GM12875 (cell line): ENCODE measurements around the gene SIAH3.
A peak's percentile ranks its signal among the peaks of the same experiment; 100 is the strongest.

Experiments used
- H3K4me3 ChIP-seq: one replicate; pipeline ENCODE4 v1.5.1; 2011; ENCODE audit warnings: low read depth, low read length, control low read depth
- CTCF ChIP-seq: IDR thresholded peaks from 2 replicates; pipeline ENCODE4 v1.5.1; 2011; ENCODE audit warnings: low read depth, mild to moderate bottlenecking, control low read depth, inconsistent platforms, low read length, moderate library complexity, borderline replicate concordance; ENCODE audit not compliant: insufficient read depth

SIAH3 gene

GRCh38 chr13:45728759-45729158, 122.8 kb downstream of the SIAH3 start:
- H3K4me3 ChIP-seq, result no peak overlapping the region
- peak; percentile 66 for TF ChIP-seq CTCF
